ENCODE measurements around the gene GFER.

DNA sequence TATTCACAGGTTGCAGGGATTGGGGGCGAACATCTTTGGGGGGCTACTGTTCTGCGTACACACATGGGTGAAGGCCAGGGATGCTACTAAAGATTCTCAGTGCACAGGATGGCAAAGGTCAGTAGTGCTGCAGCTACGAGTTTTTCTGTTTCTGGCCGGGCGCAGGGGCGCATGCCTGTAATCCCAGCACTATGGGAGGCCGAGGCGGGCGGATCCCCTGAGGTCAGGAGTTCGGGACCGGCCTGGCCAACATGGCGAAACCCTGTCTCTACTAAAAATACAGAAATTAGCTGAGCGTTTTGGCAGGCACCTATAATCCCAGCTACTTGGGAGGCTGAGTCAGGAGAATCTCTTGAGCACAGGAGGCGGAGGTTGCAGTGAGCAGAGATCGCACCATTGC is 29.5 kb downstream of the GFER start:
- TF ChIP-seq HDAC2 (IDR thresholded peaks at IDR 0.05) (no peak), POLR2AphosphoS5 (IDR thresholded peaks at IDR 0.05; ENCODE audit: low read length) (no peak), IKZF2 (IDR thresholded peaks at IDR 0.05) (no peak), SMC3 (IDR thresholded peaks at IDR 0.05; ENCODE audit: borderline replicate concordance, low read length) (no peak)
